GM12892 (cell line): ENCODE results near the gene ANO2.

Source experiments
- POLR2A ChIP-seq: IDR thresholded peaks from 2 replicates; pipeline ENCODE4 v1.6.1; 2011; ENCODE audit warnings: low read depth, low read length, control low read depth
- TAF1 ChIP-seq: IDR thresholded peaks from 2 replicates; pipeline ENCODE4 v1.6.1; 2011; ENCODE audit warnings: low read depth, mild to moderate bottlenecking, control low read depth, low read length, borderline replicate concordance

DNA sequence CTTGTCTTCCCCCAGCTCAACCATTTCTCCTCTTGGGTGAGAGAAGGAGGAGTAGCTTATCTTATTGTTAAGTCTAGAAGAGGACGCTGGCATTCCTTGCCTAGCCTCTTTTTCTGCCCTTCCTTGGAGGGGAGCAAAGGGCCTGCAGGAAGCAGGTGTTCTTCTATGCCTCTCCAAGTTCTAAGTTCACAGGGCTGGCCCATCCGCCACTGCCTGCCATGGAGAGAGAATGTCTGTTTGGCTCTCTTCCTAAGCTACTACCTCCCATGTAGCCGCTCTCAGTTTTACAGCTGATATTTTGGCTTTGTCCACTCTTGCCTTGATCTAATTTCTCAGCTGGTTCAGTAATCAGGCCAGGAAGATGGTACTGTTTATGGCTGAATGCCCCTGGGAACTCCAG is 312.0 kb downstream of the ANO2 start:
- TF ChIP-seq TAF1 = no peak
- no peak for TF ChIP-seq POLR2A
